GM12878 (cell line): ENCODE data around the gene PSMB1. TPM values are rescaled to one million over a fixed set of nuclear protein-coding genes. Genes with fewer than 3 reads are reported as not detected.

ENCODE experiments used
- ATAC-seq: fragments of 200-7000 bp; cut with Tn5 transposase; 3 replicates; pipeline ENCODE4 v1.9.1; 2020; ENCODE audit warnings: mild to moderate bottlenecking, moderate library complexity
- BruUV-seq: library from RNA; stranded (reverse); fragments of 400-500 nt; replicated peaks from 2 replicates; lab custom pipeline; 2021; lab: Mats Ljungman, UMichigan
- CTCF ChIA-PET: fragments of 300-600 bp; sonication (Branson Sonifier 250); formaldehyde crosslinking; extraction: SDS; loops from one replicate; lab custom pipeline; 2021; ENCODE audit warnings: inconsistent platforms; lab: Yijun Ruan, JAX
- POLR2A ChIA-PET: fragments of 350-600 bp; formaldehyde crosslinking; extraction: SDS; loops from one replicate; lab custom pipeline; 2021; ENCODE audit warnings: inconsistent platforms; lab: Charles Lee
- RAD21 ChIA-PET: fragments of 300-600 bp; sonication (Branson Sonifier 250); formaldehyde crosslinking; loops from one replicate; lab custom pipeline; 2023; ENCODE audit warnings: antibody characterized with exemption; ENCODE audit not compliant: unreplicated experiment; lab: Charles Lee
- SMC1A ChIA-PET: fragments of 300-600 bp; sonication (Branson Sonifier 250); formaldehyde crosslinking; loops from one replicate; lab custom pipeline; 2023; ENCODE audit not compliant: unreplicated experiment, uncharacterized antibody; lab: Charles Lee
- DNase-seq: peaks from one replicate; pipeline ENCODE4 v3.0.0-alpha.2; 2011; ENCODE audit warnings: low read depth, low spot score
- FAIRE-seq: peaks from 3 replicates; lab custom pipeline; 2011; peaks lifted over from hg19 to GRCh38; lab: Jason Lieb, UNC
- H2AFZ ChIP-seq: 2 replicates; pipeline ENCODE4 v1.6.0; 2011; ENCODE audit warnings: low read depth, low read length, control low read depth; ENCODE audit not compliant: control insufficient read depth
- H3K27ac ChIP-seq: 2 replicates; pipeline ENCODE4 v1.5.1; 2011; ENCODE audit warnings: control low read depth; ENCODE audit not compliant: control insufficient read depth, insufficient read depth
- H3K27me3 ChIP-seq, 2 experiments: replicated peaks in 1 of 2; 2 replicates each; pipeline versions ENCODE4 v1.6.0 to v1.6.1; 2011; ENCODE audit warnings: low read length in 1 of 2; ENCODE audit not compliant: control insufficient read depth in 2 of 2, insufficient read depth in 2 of 2
- H3K36me3 ChIP-seq, 2 experiments: 2 replicates each; pipeline ENCODE4 v1.5.1; 2011; ENCODE audit warnings: low read length in 1 of 2; ENCODE audit not compliant: control insufficient read depth in 2 of 2, insufficient read depth in 2 of 2
- H3K4me1 ChIP-seq: 2 replicates; pipeline ENCODE4 v1.6.1; 2011; ENCODE audit warnings: mild to moderate bottlenecking, low read length, moderate library complexity, mixed read lengths; ENCODE audit not compliant: control insufficient read depth, insufficient read depth
- H3K4me2 ChIP-seq: 2 replicates; pipeline ENCODE4 v1.6.0; 2011; ENCODE audit warnings: control low read depth; ENCODE audit not compliant: control insufficient read depth, insufficient read depth
- H3K4me3 ChIP-seq: fragments of 200-600 bp; sonication (generic); 2 replicates; pipeline ENCODE4 v1.5.1; 2016
- H3K79me2 ChIP-seq: 2 replicates; pipeline ENCODE4 v1.6.0; 2011; ENCODE audit warnings: low read length; ENCODE audit not compliant: control insufficient read depth, insufficient read depth
- H3K9ac ChIP-seq: 2 replicates; pipeline ENCODE4 v1.8.0; 2011; ENCODE audit warnings: low read length, control low read depth, mixed read lengths; ENCODE audit not compliant: control insufficient read depth, insufficient read depth
- H3K9me3 ChIP-seq: replicated peaks from 3 replicates; pipeline ENCODE4 v1.5.1; 2011; ENCODE audit warnings: mild to moderate bottlenecking, low read length; ENCODE audit not compliant: control insufficient read depth, insufficient read depth
- H4K20me1 ChIP-seq: 2 replicates; pipeline ENCODE4 v1.6.0; 2011; ENCODE audit not compliant: control insufficient read depth, insufficient read depth
- BACH1 ChIP-seq: fragments of 450-650 bp; IDR thresholded peaks from 2 replicates; pipeline ENCODE4 v1.6.1; 2017; ENCODE audit warnings: mild to moderate bottlenecking, borderline replicate concordance
- BRCA1 ChIP-seq: IDR thresholded peaks from 2 replicates; pipeline ENCODE4 v1.6.1; 2011; ENCODE audit warnings: low read depth, low read length, improper control_type of control experiment
- EZH2 ChIP-seq: IDR thresholded peaks from 2 replicates; pipeline ENCODE4 v1.6.1; 2012; ENCODE audit warnings: low read depth, mild to moderate bottlenecking, control low read depth, inconsistent platforms, low read length, borderline replicate concordance; ENCODE audit not compliant: control insufficient read depth
- GABPA ChIP-seq: IDR thresholded peaks from 2 replicates; pipeline ENCODE4 v1.6.1; 2014; ENCODE audit warnings: antibody characterized with exemption, low read depth, mild to moderate bottlenecking, inconsistent platforms
- IKZF1 ChIP-seq: fragments of 450-650 bp; conservative IDR thresholded peaks from 2 replicates; pipeline ENCODE4 v1.6.1; 2017; ENCODE audit warnings: antibody characterized with exemption, mild to moderate bottlenecking
- MEF2A ChIP-seq: IDR thresholded peaks from 2 replicates; pipeline ENCODE4 v1.6.1; 2011; ENCODE audit warnings: low read depth, mild to moderate bottlenecking, low read length, moderate library complexity; ENCODE audit not compliant: insufficient read depth
- MXI1 ChIP-seq: fragments of 150-350 bp; IDR thresholded peaks from 2 replicates; pipeline ENCODE4 v1.6.1; 2011; ENCODE audit warnings: low read depth, mild to moderate bottlenecking, inconsistent platforms, low read length, improper control_type of control experiment
- MYC ChIP-seq: IDR thresholded peaks from 2 replicates; pipeline ENCODE4 v1.6.1; 2011; ENCODE audit warnings: mild to moderate bottlenecking, low read length, moderate library complexity, inconsistent platforms; ENCODE audit not compliant: insufficient read depth, insufficient replicate concordance, insufficient read length, severe bottlenecking
- NFYB ChIP-seq: IDR thresholded peaks from 2 replicates; pipeline ENCODE4 v1.6.1; 2011; ENCODE audit warnings: low read depth, mild to moderate bottlenecking, low read length, improper control_type of control experiment, moderate library complexity; ENCODE audit not compliant: insufficient read depth
- POLR2AphosphoS2 ChIP-seq: IDR thresholded peaks from 2 replicates; pipeline ENCODE4 v1.6.1; 2011; ENCODE audit warnings: low read depth, mild to moderate bottlenecking, low read length, improper control_type of control experiment, moderate library complexity
- RELA ChIP-seq: fragments of 450-650 bp; IDR thresholded peaks from 2 replicates; pipeline ENCODE4 v1.8.0; 2014; ENCODE audit warnings: borderline replicate concordance; ENCODE audit not compliant: partially characterized antibody
- RFX5 ChIP-seq: IDR thresholded peaks from 2 replicates; pipeline ENCODE4 v1.6.1; 2011; ENCODE audit warnings: low read depth, low read length, improper control_type of control experiment
- SMARCA5 ChIP-seq: fragments of 450-650 bp; IDR thresholded peaks from 2 replicates; pipeline ENCODE4 v1.6.1; 2017; ENCODE audit warnings: mild to moderate bottlenecking
- SREBF1 ChIP-seq: IDR thresholded peaks from 2 replicates; pipeline ENCODE4 v1.6.1; 2012; ENCODE audit warnings: mild to moderate bottlenecking, low read length
- SRF ChIP-seq, 2 experiments: IDR thresholded peaks; 2 replicates each; pipeline ENCODE4 v1.6.1; 2011; ENCODE audit warnings: low read depth in 2 of 2, low read length in 2 of 2, mild to moderate bottlenecking in 1 of 2, moderate library complexity in 1 of 2
- USF2 ChIP-seq: IDR thresholded peaks from 2 replicates; pipeline ENCODE4 v1.6.1; 2011; ENCODE audit warnings: low read depth, low read length, improper control_type of control experiment, borderline replicate concordance
- ZZZ3 ChIP-seq: IDR thresholded peaks from 2 replicates; pipeline ENCODE4 v1.6.1; 2011; ENCODE audit warnings: low read depth; ENCODE audit not compliant: control insufficient read depth, insufficient read length
- in situ Hi-C: fragments of 300-500 bp; cut with MboI; formaldehyde crosslinking; loops from 9 replicates; pipeline ENCODE4 v1.14.3; 2018; ENCODE audit warnings: mixed read lengths
- intact Hi-C: fragments of 100-400 bp; cut with micrococcal nuclease; formaldehyde crosslinking; loops from one replicate; pipeline ENCODE4 v1.14.2; 2022; ENCODE audit not compliant: unreplicated experiment
- polyA plus RNA-seq, 11 experiments: library from polyadenylated mRNA; depleted of rRNA in 4 of 11; unstranded in 6 of 11; stranded (reverse) in 5 of 11; fragments of >200 nt; fragmentation: Nextera tagmentation in 4 of 11; fragmentation: Illumina TruSeq in 1 of 11; extraction: Ambion mirVana in 4 of 11; extraction: Trizol in 1 of 11; gene quantifications; 1 replicate in 1 of 11; 2 replicates in 10 of 11; pipeline versions ENCODE4 v1.2.1 to v1.2.3, GENCODE V29; 2011 to 2016; ENCODE audit warnings: inconsistent platforms in 2 of 11, missing spikeins in 2 of 11, low read depth in 1 of 11
- total RNA-seq, 4 experiments: library from RNA; depleted of rRNA in 3 of 4; stranded (reverse); fragments of >200 nt in 3 of 4; fragmentation: Illumina TruSeq in 1 of 4; extraction: Trizol in 1 of 4; gene quantifications; 2 replicates each; pipeline versions ENCODE4 v1.2.1 to v1.2.3, GENCODE V29; 2013 to 2021
- TF ChIP-seq, protein P1 (sequence below): fragments of 450-650 bp; formaldehyde crosslinking; IDR thresholded peaks from 2 replicates; pipeline ENCODE4 v1.4.0; 2020; ENCODE audit warnings: mild to moderate bottlenecking, moderate library complexity
- TF ChIP-seq, protein P2 (sequence below): IDR thresholded peaks from 2 replicates; pipeline ENCODE4 v1.6.1; 2011; ENCODE audit warnings: low read depth, mild to moderate bottlenecking, low read length, moderate library complexity, borderline replicate concordance; ENCODE audit errors: extremely low read depth

The PSMB1 gene
- total and polyA plus RNA-seq, 10 of the 15 experiments (the other 5 are each of a cell fraction or from before 2014, with no cell fraction given) = 208 to 1,317 (median 508) TPM

- Histone ChIP-seq H3K4me2 (no peak overlapping the region), H3K79me2 (no peaks in the 10 kb centered on the region), H3K4me1 (no peaks in the 10 kb centered on the region), H4K20me1 (no peaks in the 10 kb centered on the region), H3K36me3 (no peaks in the 10 kb centered on the region), H3K9me3 (no peaks in the 10 kb centered on the region)
- no TSS peak for BruUV-seq
- no peak for DNase-seq
- no peak for ATAC-seq
- ChIA-PET RAD21 (no interaction called here), SMC1A (no interaction called here)
- TF ChIP-seq IKZF1 (no peak), MXI1 (no peak), MYC (no peak), BRCA1 (no peak), BACH1 (no peak), GABPA (no peak), MEF2A (no peak), RFX5 (no peak), RELA (no peak), EZH2 (no peak), ZZZ3 (no peak), SRF (IDR thresholded peaks at IDR 0.05; ENCODE audit: low read depth in 2 of 2, low read length in 2 of 2) (no peak), POLR2AphosphoS2 (no peak), NFYB (no peak), SMARCA5 (no peak), USF2 (no peak), SREBF1 (no peak)
- TF ChIP-seq, protein P1, sequence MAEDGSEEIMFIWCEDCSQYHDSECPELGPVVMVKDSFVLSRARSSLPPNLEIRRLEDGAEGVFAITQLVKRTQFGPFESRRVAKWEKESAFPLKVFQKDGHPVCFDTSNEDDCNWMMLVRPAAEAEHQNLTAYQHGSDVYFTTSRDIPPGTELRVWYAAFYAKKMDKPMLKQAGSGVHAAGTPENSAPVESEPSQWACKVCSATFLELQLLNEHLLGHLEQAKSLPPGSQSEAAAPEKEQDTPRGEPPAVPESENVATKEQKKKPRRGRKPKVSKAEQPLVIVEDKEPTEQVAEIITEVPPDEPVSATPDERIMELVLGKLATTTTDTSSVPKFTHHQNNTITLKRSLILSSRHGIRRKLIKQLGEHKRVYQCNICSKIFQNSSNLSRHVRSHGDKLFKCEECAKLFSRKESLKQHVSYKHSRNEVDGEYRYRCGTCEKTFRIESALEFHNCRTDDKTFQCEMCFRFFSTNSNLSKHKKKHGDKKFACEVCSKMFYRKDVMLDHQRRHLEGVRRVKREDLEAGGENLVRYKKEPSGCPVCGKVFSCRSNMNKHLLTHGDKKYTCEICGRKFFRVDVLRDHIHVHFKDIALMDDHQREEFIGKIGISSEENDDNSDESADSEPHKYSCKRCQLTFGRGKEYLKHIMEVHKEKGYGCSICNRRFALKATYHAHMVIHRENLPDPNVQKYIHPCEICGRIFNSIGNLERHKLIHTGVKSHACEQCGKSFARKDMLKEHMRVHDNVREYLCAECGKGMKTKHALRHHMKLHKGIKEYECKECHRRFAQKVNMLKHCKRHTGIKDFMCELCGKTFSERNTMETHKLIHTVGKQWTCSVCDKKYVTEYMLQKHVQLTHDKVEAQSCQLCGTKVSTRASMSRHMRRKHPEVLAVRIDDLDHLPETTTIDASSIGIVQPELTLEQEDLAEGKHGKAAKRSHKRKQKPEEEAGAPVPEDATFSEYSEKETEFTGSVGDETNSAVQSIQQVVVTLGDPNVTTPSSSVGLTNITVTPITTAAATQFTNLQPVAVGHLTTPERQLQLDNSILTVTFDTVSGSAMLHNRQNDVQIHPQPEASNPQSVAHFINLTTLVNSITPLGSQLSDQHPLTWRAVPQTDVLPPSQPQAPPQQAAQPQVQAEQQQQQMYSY (CRISPR knock-in tag) = no peak
- TF ChIP-seq, protein P2, sequence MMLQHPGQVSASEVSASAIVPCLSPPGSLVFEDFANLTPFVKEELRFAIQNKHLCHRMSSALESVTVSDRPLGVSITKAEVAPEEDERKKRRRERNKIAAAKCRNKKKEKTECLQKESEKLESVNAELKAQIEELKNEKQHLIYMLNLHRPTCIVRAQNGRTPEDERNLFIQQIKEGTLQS = no peak
- TF ChIP-seq, all 136 proteins: peak for 0
- no peaks in the 10 kb centered on the region for H3K27me3 ChIP-seq
- POLR2A ChIA-PET = no interaction called here
- FAIRE-seq = no peak
- no peak overlapping the region for H3K27ac ChIP-seq
- no peak overlapping the region for H3K9ac ChIP-seq
- in situ Hi-C loops (no loop called here), intact Hi-C loops (no loop called here)
- no peak overlapping the region for H2AFZ ChIP-seq
- H3K4me3 ChIP-seq = no peak overlapping the region
- CTCF ChIA-PET = no interaction called here
Observed at GRCh38 chr6:170597278-170597677, 44.2 kb upstream of the PSMB1 start.
